Tibial artery (tissue), 4 donors: Measurements from ENCODE around the gene ZNF407.

Experiments used
- DNase-seq, 2 donors: peaks; one replicate each; pipeline ENCODE4 v3.0.0-alpha.2; 2019
- H3K27ac ChIP-seq, 2 donors: fragments of 200-600 bp; sonication (generic) in 1 of 2; 1 replicate in 1 of 2; 2 replicates in 1 of 2; pipeline ENCODE4 v1.5.1; 2018 to 2019; ENCODE audit warnings: mild to moderate bottlenecking in 1 of 2
- H3K27me3 ChIP-seq, 2 donors: fragments of 200-600 bp; sonication (generic) in 1 of 2; one replicate each; pipeline versions ENCODE4 v1.5.1 to v1.6.0; 2016 to 2019
- H3K36me3 ChIP-seq, 3 donors: fragments of 200-600 bp; sonication (generic) in 2 of 3; one replicate each; pipeline ENCODE4 v1.5.1; 2016 to 2019; ENCODE audit warnings: mild to moderate bottlenecking in 2 of 3
- H3K4me1 ChIP-seq, 4 donors: fragments of 200-600 bp; sonication (generic) in 2 of 4; 1 replicate in 3 of 4; 2 replicates in 1 of 4; pipeline ENCODE4 v1.5.1; 2016 to 2019
- H3K4me3 ChIP-seq, 2 donors: fragments of 200-600 bp; sonication (generic) in 1 of 2; 1 replicate in 1 of 2; 2 replicates in 1 of 2; pipeline ENCODE4 v1.5.1; 2018 to 2019; ENCODE audit warnings: mild to moderate bottlenecking in 2 of 2
- H3K9me3 ChIP-seq, 3 donors: fragments of 200-600 bp; sonication (generic) in 1 of 3; one replicate each; pipeline ENCODE4 v1.5.1; 2016 to 2019
- intact Hi-C: fragments of 100-400 bp; cut with DNase I; formaldehyde crosslinking; loops from one replicate; pipeline ENCODE4 v1.15.0; 2023; ENCODE audit warnings: low total_unique reads
- TF ChIP-seq, protein P1 (sequence below), 2 experiments: fragments of 200-600 bp in 1 of 2; fragments of 450-650 bp in 1 of 2; IDR thresholded peaks; one replicate each; pipeline ENCODE4 v1.5.1; 2017 to 2019; ENCODE audit warnings: antibody characterized with exemption in 2 of 2, mild to moderate bottlenecking in 1 of 2, moderate library complexity in 1 of 2

Gene ZNF407

DNA sequence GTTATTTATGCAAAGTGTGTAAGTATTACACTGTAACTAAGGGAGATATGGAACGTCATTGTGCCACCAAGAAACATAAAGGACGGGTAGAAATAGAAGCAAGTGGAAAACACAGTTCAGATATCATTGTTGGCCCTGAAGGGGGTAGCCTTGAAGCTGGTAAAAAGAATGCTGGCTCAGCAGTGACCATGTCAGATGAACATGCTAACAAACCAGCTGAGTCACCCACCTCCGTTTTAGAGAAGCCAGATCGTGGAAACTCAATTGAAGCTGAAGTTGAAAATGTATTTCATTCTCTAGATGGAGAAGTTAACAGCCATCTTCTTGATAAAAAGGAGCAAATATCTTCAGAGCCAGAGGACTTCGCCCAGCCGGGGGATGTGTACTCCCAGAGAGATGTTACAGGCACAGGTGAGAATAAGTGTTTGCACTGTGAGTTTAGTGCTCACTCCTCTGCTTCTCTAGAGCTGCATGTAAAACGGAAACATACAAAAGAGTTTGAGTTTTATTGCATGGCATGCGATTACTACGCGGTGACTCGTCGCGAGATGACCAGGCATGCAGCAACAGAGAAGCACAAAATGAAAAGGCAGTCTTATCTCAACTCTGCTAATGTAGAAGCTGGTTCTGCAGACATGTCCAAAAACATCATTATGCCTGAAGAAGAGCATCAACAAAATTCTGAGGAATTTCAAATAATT, 36.1 kb downstream of the ZNF407 start:
- Histone ChIP-seq H3K36me3 (peaks cover 32 to 36% (median 32%) of the 10 kb centered on the region in 3 donors), H3K4me3 (no peak overlapping the region), H3K27me3 (no peaks in the 10 kb centered on the region), H3K9me3 (no peaks in the 10 kb centered on the region), H3K4me1 (no peaks in the 10 kb centered on the region), H3K27ac (no peak overlapping the region)
- TF ChIP-seq, protein P1, sequence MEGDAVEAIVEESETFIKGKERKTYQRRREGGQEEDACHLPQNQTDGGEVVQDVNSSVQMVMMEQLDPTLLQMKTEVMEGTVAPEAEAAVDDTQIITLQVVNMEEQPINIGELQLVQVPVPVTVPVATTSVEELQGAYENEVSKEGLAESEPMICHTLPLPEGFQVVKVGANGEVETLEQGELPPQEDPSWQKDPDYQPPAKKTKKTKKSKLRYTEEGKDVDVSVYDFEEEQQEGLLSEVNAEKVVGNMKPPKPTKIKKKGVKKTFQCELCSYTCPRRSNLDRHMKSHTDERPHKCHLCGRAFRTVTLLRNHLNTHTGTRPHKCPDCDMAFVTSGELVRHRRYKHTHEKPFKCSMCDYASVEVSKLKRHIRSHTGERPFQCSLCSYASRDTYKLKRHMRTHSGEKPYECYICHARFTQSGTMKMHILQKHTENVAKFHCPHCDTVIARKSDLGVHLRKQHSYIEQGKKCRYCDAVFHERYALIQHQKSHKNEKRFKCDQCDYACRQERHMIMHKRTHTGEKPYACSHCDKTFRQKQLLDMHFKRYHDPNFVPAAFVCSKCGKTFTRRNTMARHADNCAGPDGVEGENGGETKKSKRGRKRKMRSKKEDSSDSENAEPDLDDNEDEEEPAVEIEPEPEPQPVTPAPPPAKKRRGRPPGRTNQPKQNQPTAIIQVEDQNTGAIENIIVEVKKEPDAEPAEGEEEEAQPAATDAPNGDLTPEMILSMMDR (IDR thresholded peaks at IDR 0.05): no peak
- intact Hi-C loops: no loop called here
- no peak for DNase-seq

DNA sequence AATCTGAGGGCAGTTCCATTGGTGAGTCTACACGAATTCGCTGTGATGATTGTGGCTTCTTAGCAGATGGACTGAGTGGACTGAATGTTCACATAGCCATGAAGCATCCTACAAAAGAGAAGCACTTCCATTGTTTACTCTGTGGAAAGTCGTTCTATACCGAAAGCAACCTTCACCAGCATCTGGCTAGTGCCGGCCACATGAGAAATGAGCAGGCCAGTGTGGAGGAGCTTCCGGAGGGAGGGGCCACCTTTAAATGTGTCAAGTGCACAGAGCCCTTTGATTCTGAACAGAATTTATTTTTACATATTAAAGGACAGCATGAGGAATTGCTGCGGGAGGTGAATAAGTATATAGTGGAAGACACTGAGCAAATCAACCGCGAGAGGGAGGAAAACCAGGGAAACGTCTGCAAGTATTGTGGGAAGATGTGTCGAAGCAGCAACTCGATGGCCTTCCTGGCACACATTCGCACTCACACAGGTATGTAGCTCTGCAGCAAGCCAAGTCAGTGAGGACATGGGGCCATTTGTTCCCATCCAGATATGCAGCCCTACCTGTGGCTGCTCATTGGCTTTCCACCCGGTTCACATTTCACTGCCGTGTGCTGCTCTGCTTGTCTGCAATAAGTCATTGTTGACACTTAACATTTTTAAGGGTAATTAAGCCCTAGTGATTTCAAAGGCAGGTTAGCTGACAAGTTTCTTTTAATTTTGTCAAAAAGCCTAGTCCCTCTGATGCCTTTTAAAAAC, 37.7 kb downstream of the ZNF407 start:
- no peak overlapping the region for H3K4me3 ChIP-seq
- no peak for DNase-seq
- no peak overlapping the region for H3K27ac ChIP-seq
- TF ChIP-seq, protein P1 (IDR thresholded peaks at IDR 0.05): no peak
- no peaks in the 10 kb centered on the region for H3K9me3 ChIP-seq
- intact Hi-C loops: no loop called here
- no peaks in the 10 kb centered on the region for H3K4me1 ChIP-seq
- H3K27me3 ChIP-seq: no peaks in the 10 kb centered on the region
- peaks cover 32 to 36% (median 32%) of the 10 kb centered on the region in 3 donors for H3K36me3 ChIP-seq

GRCh38 chr18:74637070-74637469, 39.4 kb downstream of the ZNF407 start:
- DNase-seq: no peak
- Histone ChIP-seq H3K27ac (no peak overlapping the region), H3K27me3 (no peaks in the 10 kb centered on the region), H3K4me1 (no peaks in the 10 kb centered on the region), H3K4me3 (no peak overlapping the region), H3K36me3 (peaks cover 19 to 22% (median 21%) of the 10 kb centered on the region in 3 donors), H3K9me3 (no peaks in the 10 kb centered on the region)
- TF ChIP-seq, protein P1 (IDR thresholded peaks at IDR 0.05): no peak
- intact Hi-C loops: no loop called here

GRCh38 chr18:74638210-74638609, 40.5 kb downstream of the ZNF407 start:
- H3K9me3 ChIP-seq: no peaks in the 10 kb centered on the region
- H3K27me3 ChIP-seq: no peaks in the 10 kb centered on the region
- intact Hi-C loops: no loop called here
- H3K36me3 ChIP-seq: peaks cover 9 to 11% (median 10%) of the 10 kb centered on the region in 3 donors
- no peak for DNase-seq
- no peak overlapping the region for H3K27ac ChIP-seq
- no peaks in the 10 kb centered on the region for H3K4me1 ChIP-seq
- no peak overlapping the region for H3K4me3 ChIP-seq
- TF ChIP-seq, protein P1 (IDR thresholded peaks at IDR 0.05): no peak

DNA sequence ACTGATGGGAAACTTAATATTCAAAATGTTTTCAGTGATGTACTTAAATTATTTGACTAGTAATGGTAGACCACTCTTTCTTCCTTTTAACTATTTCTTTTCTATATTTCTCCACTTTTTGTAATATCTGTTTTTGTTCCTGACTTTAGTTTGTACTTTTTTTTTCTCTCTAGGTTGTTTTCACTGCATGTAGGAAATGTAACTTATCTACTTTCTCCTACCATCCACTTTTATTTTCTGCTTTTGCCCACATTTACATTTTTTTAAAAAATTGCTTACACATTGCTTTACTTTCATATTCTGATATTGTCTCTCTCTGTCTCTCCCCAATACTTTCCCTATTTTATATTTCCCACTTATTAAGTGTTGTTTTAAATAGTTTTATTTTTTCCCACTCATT, 47.0 kb downstream of the ZNF407 start:
- TF ChIP-seq, protein P1 (IDR thresholded peaks at IDR 0.05): no peak
- Histone ChIP-seq H3K4me3 (no peak overlapping the region), H3K4me1 (no peaks in the 10 kb centered on the region), H3K27ac (no peak overlapping the region), H3K36me3 (peaks cover 0 to 7% (median 0%) of the 10 kb centered on the region in 3 donors), H3K27me3 (no peaks in the 10 kb centered on the region), H3K9me3 (no peaks in the 10 kb centered on the region)
- DNase-seq: no peak
- intact Hi-C loops: no loop called here
